ENCODE data around the gene PTK7. TPM values are rescaled to one million over a fixed set of nuclear protein-coding genes. Genes with fewer than 3 reads are reported as not detected.

PTK7 gene
- total and polyA plus RNA-seq, 2 experiments from 2014 or later, result 46.1 to 147 TPM

DNA sequence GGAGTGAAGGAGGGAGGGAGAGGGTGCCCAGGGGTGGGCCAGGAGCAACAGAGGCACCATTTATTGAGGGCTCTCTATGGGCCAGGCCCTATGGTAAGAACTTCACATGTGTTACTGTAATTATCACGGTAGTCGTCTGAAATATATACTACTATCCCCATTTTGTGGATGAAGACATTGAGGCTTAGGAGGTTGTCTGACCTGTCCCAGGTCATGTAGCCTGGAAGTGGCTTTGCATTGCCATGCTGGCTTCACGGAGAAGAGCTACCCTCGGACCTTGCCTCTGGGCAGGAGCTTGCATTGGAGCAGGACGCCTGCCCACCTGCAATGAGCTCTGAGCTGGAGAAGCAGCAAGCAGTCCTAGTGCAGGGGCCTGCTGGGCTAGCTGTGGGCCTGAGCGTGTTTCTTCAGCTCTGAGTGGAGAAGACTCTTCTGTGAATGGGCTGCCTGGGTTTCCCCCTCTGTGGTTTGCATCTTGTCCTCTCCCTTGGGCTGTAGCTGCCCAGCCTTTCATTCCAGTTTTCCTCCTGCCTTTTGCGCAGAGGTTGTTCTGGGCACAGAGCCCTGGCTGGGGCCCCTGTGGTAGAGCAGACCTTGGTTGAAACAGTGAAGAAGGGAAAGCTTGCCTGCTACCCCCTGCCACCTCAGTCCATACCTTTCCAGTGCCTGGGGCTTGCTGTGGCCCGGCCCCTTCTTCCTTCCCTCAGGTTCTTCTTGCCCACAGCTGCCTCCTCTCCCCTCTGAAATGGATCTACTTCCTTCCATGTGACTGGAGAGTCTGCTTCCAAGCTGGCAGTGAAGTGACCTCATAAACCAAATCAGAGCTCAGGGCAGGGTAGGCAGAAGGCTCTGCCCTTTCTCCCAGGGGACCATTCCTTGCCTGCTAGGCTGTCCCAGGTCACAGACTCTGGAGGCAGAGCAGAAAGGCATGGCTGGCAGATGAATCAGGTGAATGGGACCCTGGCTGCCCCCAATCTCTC lies 70.9 kb downstream of the PTK7 start (continued):
- TF ChIP-seq CREB1 (CRISPR knock-in tag; IDR thresholded peaks at IDR 0.05; ENCODE audit: low read depth), result no peak
- no peak for TF ChIP-seq STAT1 (IDR thresholded peaks at IDR 0.05; ENCODE audit: unreplicated experiment)
- TF ChIP-seq ZNF114 (CRISPR knock-in tag; IDR thresholded peaks at IDR 0.05), result no peak
- TF ChIP-seq EZH2phosphoT487 (IDR thresholded peaks at IDR 0.05; ENCODE audit: unreplicated experiment), result no peak
- TF ChIP-seq, protein P1, sequence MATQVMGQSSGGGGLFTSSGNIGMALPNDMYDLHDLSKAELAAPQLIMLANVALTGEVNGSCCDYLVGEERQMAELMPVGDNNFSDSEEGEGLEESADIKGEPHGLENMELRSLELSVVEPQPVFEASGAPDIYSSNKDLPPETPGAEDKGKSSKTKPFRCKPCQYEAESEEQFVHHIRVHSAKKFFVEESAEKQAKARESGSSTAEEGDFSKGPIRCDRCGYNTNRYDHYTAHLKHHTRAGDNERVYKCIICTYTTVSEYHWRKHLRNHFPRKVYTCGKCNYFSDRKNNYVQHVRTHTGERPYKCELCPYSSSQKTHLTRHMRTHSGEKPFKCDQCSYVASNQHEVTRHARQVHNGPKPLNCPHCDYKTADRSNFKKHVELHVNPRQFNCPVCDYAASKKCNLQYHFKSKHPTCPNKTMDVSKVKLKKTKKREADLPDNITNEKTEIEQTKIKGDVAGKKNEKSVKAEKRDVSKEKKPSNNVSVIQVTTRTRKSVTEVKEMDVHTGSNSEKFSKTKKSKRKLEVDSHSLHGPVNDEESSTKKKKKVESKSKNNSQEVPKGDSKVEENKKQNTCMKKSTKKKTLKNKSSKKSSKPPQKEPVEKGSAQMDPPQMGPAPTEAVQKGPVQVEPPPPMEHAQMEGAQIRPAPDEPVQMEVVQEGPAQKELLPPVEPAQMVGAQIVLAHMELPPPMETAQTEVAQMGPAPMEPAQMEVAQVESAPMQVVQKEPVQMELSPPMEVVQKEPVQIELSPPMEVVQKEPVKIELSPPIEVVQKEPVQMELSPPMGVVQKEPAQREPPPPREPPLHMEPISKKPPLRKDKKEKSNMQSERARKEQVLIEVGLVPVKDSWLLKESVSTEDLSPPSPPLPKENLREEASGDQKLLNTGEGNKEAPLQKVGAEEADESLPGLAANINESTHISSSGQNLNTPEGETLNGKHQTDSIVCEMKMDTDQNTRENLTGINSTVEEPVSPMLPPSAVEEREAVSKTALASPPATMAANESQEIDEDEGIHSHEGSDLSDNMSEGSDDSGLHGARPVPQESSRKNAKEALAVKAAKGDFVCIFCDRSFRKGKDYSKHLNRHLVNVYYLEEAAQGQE (IDR thresholded peaks at IDR 0.05; ENCODE audit: unreplicated experiment), result no peak
- TF ChIP-seq ZNF331 (CRISPR knock-in tag; IDR thresholded peaks at IDR 0.05; ENCODE audit: low read depth), result no peak

- Mint-ChIP-seq H3K4me1 (peaks cover 9% of the 10 kb centered on the region), H3K27me3 (ENCODE audit: insufficient read depth, low read depth, poor library complexity) (peaks cover 15% of the 10 kb centered on the region), H3K9me3 (no peaks in the 10 kb centered on the region), H3K27ac (no peak overlapping the region), H3K36me3 (ENCODE audit: low read depth) (peaks cover 20% of the 10 kb centered on the region), H3K4me3 (no peak overlapping the region)
- H2AFZ ChIP-seq, result no peak overlapping the region
- H3K4me1 ChIP-seq (ENCODE audit: insufficient read depth), result peaks cover 5% of the 10 kb centered on the region; the same call in 1 of the 2 replicates
- H3K4me3 ChIP-seq, result no peak overlapping the region
- H4K20me1 ChIP-seq (replicated peaks; ENCODE audit: insufficient read depth), result no peaks in the 10 kb centered on the region; the same call in 1 of the 2 replicates
- H3K79me2 ChIP-seq (replicated peaks; ENCODE audit: insufficient read depth), result no peaks in the 10 kb centered on the region
- H3K4me2 ChIP-seq, result no peak overlapping the region
- H3K9me2 ChIP-seq (ENCODE audit: insufficient read depth), result no peaks in the 10 kb centered on the region
- H3K36me3 ChIP-seq (ENCODE audit: insufficient read depth), result no peaks in the 10 kb centered on the region
- TF ChIP-seq ETS1 (IDR thresholded peaks at IDR 0.05) (no peak), ZNF331 (CRISPR knock-in tag; IDR thresholded peaks at IDR 0.05; ENCODE audit: low read depth) (no peak), NANOG (IDR thresholded peaks at IDR 0.05; ENCODE audit: borderline replicate concordance) (no peak), EZH2phosphoT487 (IDR thresholded peaks at IDR 0.05; ENCODE audit: unreplicated experiment) (no peak), STAT1 (IDR thresholded peaks at IDR 0.05; ENCODE audit: unreplicated experiment) (no peak), EZH2 (IDR thresholded peaks at IDR 0.05; ENCODE audit: low read depth, unreplicated experiment) (no peak), JUNB (IDR thresholded peaks at IDR 0.05; ENCODE audit: unreplicated experiment) (no peak)
- TF ChIP-seq, protein P1 (IDR thresholded peaks at IDR 0.05; ENCODE audit: unreplicated experiment), result no peak
- H3K27ac ChIP-seq (ENCODE audit: low read depth), result no peak overlapping the region
- ATAC-seq (no peak), DNase-seq (ENCODE audit: low spot score) (no peak)
- no peaks in the 10 kb centered on the region for H3K27me3 ChIP-seq (ENCODE audit: insufficient read depth)
- no peaks in the 10 kb centered on the region for H3F3A ChIP-seq (replicated peaks; ENCODE audit: low read depth)
These were observed 71.8 kb downstream of the PTK7 start for GRCh38 chr6:43147691-43148477.

All from GM23338 (cell line).